Suprapubic skin (tissue), 4 donors: Measurements from ENCODE around the gene CSE1L. TPM values are rescaled to one million over a fixed set of nuclear protein-coding genes. Genes with fewer than 3 reads are reported as not detected.

Experiments
- DNase-seq, 2 donors: peaks; one replicate each; pipeline ENCODE4 v3.0.0-alpha.2; 2019; ENCODE audit warnings: low spot score in 2 of 2
- H3K27ac ChIP-seq: fragments of 200-600 bp; sonication (generic); one replicate; pipeline ENCODE4 v1.5.1; 2019
- H3K27me3 ChIP-seq: fragments of 200-600 bp; sonication (generic); one replicate; pipeline ENCODE4 v1.5.1; 2019
- H3K36me3 ChIP-seq: fragments of 200-600 bp; sonication (generic); one replicate; pipeline ENCODE4 v1.5.1; 2019
- H3K4me1 ChIP-seq: fragments of 200-600 bp; sonication (generic); one replicate; pipeline ENCODE4 v1.5.1; 2019
- H3K4me3 ChIP-seq: fragments of 200-600 bp; sonication (generic); one replicate; pipeline ENCODE4 v1.5.1; 2019; ENCODE audit warnings: mild to moderate bottlenecking
- H3K9me3 ChIP-seq: fragments of 200-600 bp; sonication (generic); one replicate; pipeline ENCODE4 v1.5.1; 2019
- EP300 ChIP-seq: sonication (generic); formaldehyde crosslinking; IDR thresholded peaks from one replicate; pipeline ENCODE4 v1.6.1; 2017; ENCODE audit warnings: antibody characterized with exemption
- POLR2A ChIP-seq, 2 donors: fragments of 450-650 bp; IDR thresholded peaks; one replicate each; pipeline ENCODE4 v1.6.1; 2017; ENCODE audit warnings: antibody characterized with exemption in 2 of 2, mild to moderate bottlenecking in 2 of 2, moderate library complexity in 2 of 2
- POLR2AphosphoS5 ChIP-seq, 3 donors: sonication (generic); formaldehyde crosslinking; IDR thresholded peaks; one replicate each; pipeline ENCODE4 v1.6.1; 2017; ENCODE audit warnings: antibody characterized with exemption in 3 of 3
- WGBS: methylation state at CpG from one replicate; pipeline ENCODE4 v1.1.5; 2018; 5-methylcytosine and 5-hydroxymethylcytosine counted together
- total RNA-seq, 4 donors: library from RNA; depleted of rRNA; stranded (reverse); fragments of >200 nt; gene quantifications; one replicate each; pipeline ENCODE4 v1.1.0, GENCODE V29; 2016
- TF ChIP-seq, protein P1 (sequence below), 2 donors: fragments of 200-600 bp in 1 of 2; fragments of 450-650 bp in 1 of 2; sonication (generic) in 1 of 2; IDR thresholded peaks; one replicate each; pipeline ENCODE4 v1.5.1; 2016 to 2019; ENCODE audit warnings: antibody characterized with exemption in 2 of 2, mild to moderate bottlenecking in 1 of 2, moderate library complexity in 1 of 2

Gene CSE1L
- total RNA-seq, 4 donors from 2014 or later, result 38.4 to 47.0 (median 42.6) TPM

DNA sequence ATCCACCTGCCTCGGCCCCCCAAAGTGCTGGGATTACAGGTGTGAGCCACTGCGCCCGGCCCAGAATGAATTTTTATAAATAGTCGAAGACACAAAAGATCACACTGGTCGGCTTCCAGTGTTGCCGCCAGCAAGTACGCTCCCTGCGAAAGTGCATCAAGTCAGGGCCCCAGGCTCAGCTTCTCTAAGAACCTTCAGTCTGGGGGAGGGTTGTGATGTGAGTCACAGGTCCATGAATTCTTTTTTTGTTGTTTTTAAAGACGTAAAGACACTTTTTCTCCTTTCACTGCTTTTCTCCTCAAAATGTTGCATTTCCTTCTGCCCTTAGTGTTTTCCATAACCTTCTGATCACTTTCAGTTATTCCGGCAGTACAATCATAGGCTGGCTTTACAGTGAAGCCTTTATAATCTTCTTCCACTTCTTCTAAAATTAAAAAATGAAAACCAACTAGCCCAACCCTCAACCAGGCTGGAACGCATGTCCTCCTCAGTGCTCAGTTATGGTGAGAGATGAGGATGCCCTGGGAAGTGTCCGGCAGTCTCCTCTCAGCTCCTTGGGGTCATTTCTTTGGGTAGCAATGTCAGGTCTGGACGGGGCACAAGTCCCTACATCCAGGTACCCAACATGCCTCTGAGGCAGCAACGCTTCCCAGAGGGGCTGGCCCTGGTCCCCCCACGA is 66.6 kb downstream of the CSE1L start:
- no peaks in the 10 kb centered on the region for H3K9me3 ChIP-seq
- no peak overlapping the region for H3K4me3 ChIP-seq
- H3K36me3 ChIP-seq, result peaks cover 58% of the 10 kb centered on the region
- H3K27me3 ChIP-seq, result no peaks in the 10 kb centered on the region
- no peak overlapping the region for H3K27ac ChIP-seq
- TF ChIP-seq, protein P1, sequence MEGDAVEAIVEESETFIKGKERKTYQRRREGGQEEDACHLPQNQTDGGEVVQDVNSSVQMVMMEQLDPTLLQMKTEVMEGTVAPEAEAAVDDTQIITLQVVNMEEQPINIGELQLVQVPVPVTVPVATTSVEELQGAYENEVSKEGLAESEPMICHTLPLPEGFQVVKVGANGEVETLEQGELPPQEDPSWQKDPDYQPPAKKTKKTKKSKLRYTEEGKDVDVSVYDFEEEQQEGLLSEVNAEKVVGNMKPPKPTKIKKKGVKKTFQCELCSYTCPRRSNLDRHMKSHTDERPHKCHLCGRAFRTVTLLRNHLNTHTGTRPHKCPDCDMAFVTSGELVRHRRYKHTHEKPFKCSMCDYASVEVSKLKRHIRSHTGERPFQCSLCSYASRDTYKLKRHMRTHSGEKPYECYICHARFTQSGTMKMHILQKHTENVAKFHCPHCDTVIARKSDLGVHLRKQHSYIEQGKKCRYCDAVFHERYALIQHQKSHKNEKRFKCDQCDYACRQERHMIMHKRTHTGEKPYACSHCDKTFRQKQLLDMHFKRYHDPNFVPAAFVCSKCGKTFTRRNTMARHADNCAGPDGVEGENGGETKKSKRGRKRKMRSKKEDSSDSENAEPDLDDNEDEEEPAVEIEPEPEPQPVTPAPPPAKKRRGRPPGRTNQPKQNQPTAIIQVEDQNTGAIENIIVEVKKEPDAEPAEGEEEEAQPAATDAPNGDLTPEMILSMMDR (IDR thresholded peaks at IDR 0.05), result no peak
- no peak for TF ChIP-seq POLR2AphosphoS5 (IDR thresholded peaks at IDR 0.05)
- TF ChIP-seq EP300, result no peak
- TF ChIP-seq POLR2A (IDR thresholded peaks at IDR 0.05), result no peak
- no peaks in the 10 kb centered on the region for H3K4me1 ChIP-seq
- DNase-seq, result no peak
- WGBS, result 93% methylated on average over 15 of the region's 15 CpGs

DNA sequence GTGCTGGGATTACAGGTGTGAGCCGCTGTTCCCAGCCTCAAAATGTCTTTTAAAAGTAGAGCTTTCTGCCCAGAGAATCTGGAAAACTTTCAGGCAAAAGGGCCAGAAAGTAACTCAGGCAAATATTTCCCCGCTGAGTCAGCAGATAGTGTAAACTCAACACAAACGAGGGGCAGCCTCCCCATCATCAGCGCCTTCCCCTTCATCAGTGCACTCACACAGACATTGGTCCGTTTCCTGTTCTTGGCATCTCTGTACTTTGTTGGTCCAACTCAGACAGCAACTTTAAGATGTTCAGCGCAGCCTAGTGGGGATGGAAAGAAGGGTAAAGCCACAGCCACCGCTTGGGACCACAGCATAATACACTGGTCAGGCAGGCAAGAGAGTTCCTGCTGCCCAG is 69.5 kb downstream of the CSE1L start:
- Histone ChIP-seq H3K27me3 (no peaks in the 10 kb centered on the region), H3K4me3 (no peak overlapping the region), H3K36me3 (peaks cover 84% of the 10 kb centered on the region), H3K4me1 (no peaks in the 10 kb centered on the region), H3K9me3 (no peaks in the 10 kb centered on the region), H3K27ac (no peak overlapping the region)
- WGBS, result 79% methylated on average over 7 of the region's 7 CpGs
- TF ChIP-seq, protein P1 (IDR thresholded peaks at IDR 0.05), result no peak
- TF ChIP-seq POLR2AphosphoS5 (IDR thresholded peaks at IDR 0.05) (no peak), EP300 (no peak), POLR2A (IDR thresholded peaks at IDR 0.05) (no peak)
- DNase-seq, result no peak

DNA sequence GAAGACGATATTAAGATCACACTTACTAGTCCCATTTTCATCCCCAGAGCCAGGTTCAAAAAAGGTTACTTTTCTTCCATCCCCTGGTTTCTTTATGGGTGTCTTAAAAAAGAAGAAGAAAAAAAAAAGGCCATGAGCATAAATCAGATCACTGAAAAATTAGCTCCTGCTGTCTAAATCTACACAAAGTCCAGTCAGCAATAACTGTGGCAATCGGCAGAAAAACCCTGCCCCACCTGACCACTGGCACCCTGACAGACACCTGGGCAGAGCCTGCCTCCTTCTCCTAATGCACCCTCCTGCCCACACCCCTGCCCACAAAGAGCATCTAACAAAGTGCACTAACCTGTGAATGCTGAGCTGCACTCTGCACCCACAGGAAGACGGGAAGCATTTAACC is 72.2 kb downstream of the CSE1L start:
- no peak for DNase-seq
- H3K36me3 ChIP-seq, result peaks cover 96% of the 10 kb centered on the region
- 88% methylated on average over 3 of the region's 3 CpGs for WGBS
- H3K9me3 ChIP-seq, result no peaks in the 10 kb centered on the region
- H3K27ac ChIP-seq, result no peak overlapping the region
- TF ChIP-seq EP300, result no peak
- TF ChIP-seq POLR2AphosphoS5 (IDR thresholded peaks at IDR 0.05), result no peak
- TF ChIP-seq, protein P1 (IDR thresholded peaks at IDR 0.05), result no peak
- TF ChIP-seq POLR2A (IDR thresholded peaks at IDR 0.05), result no peak
- no peak overlapping the region for H3K4me3 ChIP-seq
- H3K4me1 ChIP-seq, result no peaks in the 10 kb centered on the region
- H3K27me3 ChIP-seq, result no peaks in the 10 kb centered on the region

DNA sequence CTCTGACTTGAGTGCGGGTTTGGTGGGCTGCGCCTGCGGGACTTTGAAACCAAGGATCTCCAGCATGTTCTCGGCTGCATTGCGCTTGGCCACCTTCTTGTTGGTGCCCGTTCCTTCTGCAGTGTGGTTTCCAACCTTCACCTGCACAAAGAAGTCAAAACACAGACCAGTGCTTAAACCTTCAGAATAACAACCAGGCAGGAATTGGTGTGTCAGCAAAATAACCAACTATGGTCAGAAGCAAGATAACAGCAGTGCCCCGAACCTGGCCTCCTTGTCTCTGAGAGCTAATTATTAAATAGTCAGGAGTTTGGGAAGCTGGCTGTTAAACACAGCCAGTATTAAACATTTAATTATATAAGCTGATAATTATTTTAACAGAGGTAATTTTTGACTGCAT is 73.9 kb downstream of the CSE1L start:
- DNase-seq, result no peak
- no peak for TF ChIP-seq POLR2AphosphoS5 (IDR thresholded peaks at IDR 0.05)
- TF ChIP-seq EP300, result no peak
- TF ChIP-seq, protein P1 (IDR thresholded peaks at IDR 0.05), result no peak
- no peak for TF ChIP-seq POLR2A (IDR thresholded peaks at IDR 0.05)
- Histone ChIP-seq H3K36me3 (peaks cover 94% of the 10 kb centered on the region), H3K27me3 (no peaks in the 10 kb centered on the region), H3K27ac (no peak overlapping the region), H3K4me1 (no peaks in the 10 kb centered on the region), H3K4me3 (no peak overlapping the region), H3K9me3 (no peaks in the 10 kb centered on the region)
- 96% methylated on average over 7 of the region's 7 CpGs for WGBS

DNA sequence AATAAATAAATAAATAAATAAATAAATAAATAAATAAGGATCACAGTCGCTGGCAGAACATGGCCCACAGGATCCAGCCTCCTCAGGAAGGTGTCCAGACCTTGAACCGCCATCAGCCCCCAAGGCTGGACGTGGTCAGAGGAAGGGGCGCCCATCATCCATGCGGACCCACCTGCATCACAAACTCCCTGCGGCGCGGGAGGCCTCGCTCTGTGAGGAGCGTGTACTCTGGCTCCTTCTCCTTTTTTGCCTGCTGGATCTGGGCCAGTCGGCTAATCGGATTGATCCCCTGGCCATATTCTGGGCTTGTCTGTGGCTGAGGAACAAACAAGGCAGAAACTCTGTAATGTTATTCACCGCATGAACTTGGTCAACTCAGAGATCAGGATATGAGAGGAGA is 76.8 kb downstream of the CSE1L start:
- peaks cover 74% of the 10 kb centered on the region for H3K36me3 ChIP-seq
- no peaks in the 10 kb centered on the region for H3K27me3 ChIP-seq
- 95% methylated on average over 13 of the region's 13 CpGs for WGBS
- no peaks in the 10 kb centered on the region for H3K4me1 ChIP-seq
- H3K4me3 ChIP-seq, result no peak overlapping the region
- no peak overlapping the region for H3K27ac ChIP-seq
- TF ChIP-seq EP300, result no peak
- TF ChIP-seq, protein P1 (IDR thresholded peaks at IDR 0.05), result no peak
- no peak for TF ChIP-seq POLR2AphosphoS5 (IDR thresholded peaks at IDR 0.05)
- TF ChIP-seq POLR2A (IDR thresholded peaks at IDR 0.05), result no peak
- DNase-seq, result no peak
- H3K9me3 ChIP-seq, result no peaks in the 10 kb centered on the region
